IPS-11a (cell line): ENCODE data around the gene TUBA3D.
"Not testable (repeated sequence)": the region's sequence is repeated elsewhere in the genome, so short reads cannot be mapped to it uniquely, and the experiment has no call there.

Experiments
- H3K4me3 ChIP-seq: one replicate; pipeline ENCODE4 v1.5.1; 2013; ENCODE audit warnings: low read depth, low read length, control low read depth

Gene TUBA3D

GRCh38 chr2:131483981-131484820 lies 8.3 kb downstream of the TUBA3D start:
- H3K4me3 ChIP-seq, result not testable (repeated sequence)

GRCh38 chr2:131484906-131485460 lies 9.1 kb downstream of the TUBA3D start:
- not testable (repeated sequence) for H3K4me3 ChIP-seq

GRCh38 chr2:131486201-131486902 lies 10.4 kb downstream of the TUBA3D start:
- not testable (repeated sequence) for H3K4me3 ChIP-seq

GRCh38 chr2:131488306-131489205 lies 12.6 kb downstream of the TUBA3D start:
- no peak overlapping the region for H3K4me3 ChIP-seq

GRCh38 chr2:131490616-131491468 lies 14.9 kb downstream of the TUBA3D start:
- H3K4me3 ChIP-seq, result peak overlapping the region; percentile 17

DNA sequence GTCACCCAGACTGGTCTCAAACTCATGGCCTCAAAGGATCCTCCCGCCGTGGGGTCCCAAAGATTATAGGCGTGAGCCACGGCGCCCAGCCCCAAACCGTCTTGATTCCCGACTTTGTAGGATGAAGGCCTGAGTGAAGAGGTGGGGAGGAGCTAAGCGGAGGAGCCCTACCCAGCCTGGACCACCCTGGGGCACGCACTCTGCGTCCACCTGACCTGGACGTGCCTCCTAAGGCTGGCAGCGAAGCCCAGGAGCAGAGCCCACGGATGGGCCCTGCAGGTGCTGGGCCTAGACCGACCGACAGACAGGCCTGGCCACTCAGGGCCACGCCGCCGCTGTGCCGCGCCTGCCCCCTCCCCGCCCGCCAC lies 15.5 kb downstream of the TUBA3D start:
- H3K4me3 ChIP-seq, result peak overlapping the region; percentile 17

GRCh38 chr2:131492015-131492417 lies 16.1 kb downstream of the TUBA3D start, which contains the start of gene MZT2A:
Gene MZT2A, minus strand, starts transcription at chr2:131492397. Its CDS starts 21 bp downstream, at chr2:131492376.
- H3K4me3 ChIP-seq, result peak within 1 kb of the TSS; percentile 85

- peak overlapping the region; percentile 85 for H3K4me3 ChIP-seq
Measured at GRCh38 chr2:131492418-131493198, 16.7 kb downstream of the TUBA3D start.

- H3K4me3 ChIP-seq, result peak overlapping the region; percentile 85
Measured at GRCh38 chr2:131493199-131493968, 17.5 kb downstream of the TUBA3D start.

DNA sequence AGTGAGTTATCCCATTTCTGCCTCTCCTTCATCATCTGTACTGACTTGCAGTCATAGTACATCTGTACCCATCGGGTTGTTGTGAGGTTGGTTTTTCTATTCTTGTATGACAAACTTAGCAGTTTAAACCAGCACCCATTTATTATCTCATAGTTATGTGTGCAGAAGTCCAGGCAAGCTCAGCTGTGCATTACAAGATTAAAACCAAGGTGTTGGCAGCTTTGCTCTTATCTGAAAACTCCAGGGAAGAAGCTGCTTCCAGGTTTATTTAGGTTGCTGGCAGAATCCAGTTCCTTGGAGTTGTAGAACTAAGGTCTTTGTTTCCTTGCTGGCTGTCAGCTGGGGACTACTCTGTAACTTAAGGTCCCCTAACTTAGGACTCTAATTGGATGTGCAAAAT lies 19.6 kb downstream of the TUBA3D start:
- H3K4me3 ChIP-seq, result not testable (repeated sequence)

GRCh38 chr2:131498321-131498973 lies 22.5 kb downstream of the TUBA3D start:
- not testable (repeated sequence) for H3K4me3 ChIP-seq

DNA sequence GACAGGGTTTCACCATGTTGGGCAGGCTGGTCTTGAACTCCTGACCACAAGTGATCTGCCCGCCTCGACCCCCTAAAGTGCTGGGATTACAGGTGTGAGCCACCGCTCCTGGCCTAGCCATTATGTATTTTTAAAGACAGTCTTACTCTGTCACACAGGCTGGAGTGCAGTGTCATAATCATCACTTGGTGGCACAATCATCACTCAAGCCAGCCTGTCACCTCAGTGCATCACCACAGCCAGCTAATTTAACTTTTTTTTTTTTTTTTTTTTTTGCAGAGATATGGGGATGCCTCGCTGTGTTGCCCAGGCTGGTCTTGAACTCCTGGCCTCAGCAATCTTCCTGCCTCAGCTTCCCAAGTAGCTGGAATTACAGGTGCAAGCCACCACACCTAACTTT lies 27.7 kb downstream of the TUBA3D start:
- H3K4me3 ChIP-seq, result not testable (repeated sequence)

- H3K4me3 ChIP-seq, result not testable (repeated sequence)
Measured at GRCh38 chr2:131504082-131504750, 28.3 kb downstream of the TUBA3D start.

DNA sequence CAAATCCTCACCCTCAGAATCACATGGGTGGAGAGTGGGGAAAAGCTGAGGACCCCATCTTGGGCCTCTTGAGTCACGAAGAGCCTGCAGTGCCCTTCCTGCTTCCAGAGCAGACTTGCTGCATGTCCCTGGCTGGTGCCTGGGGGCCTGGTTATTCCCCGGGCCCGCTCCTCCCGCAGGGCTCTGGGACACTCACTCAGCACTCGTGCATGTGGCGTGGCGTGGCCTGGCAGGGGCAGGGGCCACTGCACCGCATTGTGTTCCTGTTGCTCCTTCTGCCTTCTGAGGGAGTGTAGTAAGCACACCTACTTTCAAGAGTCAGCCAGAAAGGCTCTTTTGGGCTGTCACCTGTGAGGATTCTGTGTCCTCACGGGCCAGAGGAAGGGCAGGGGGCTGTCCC lies 33.7 kb downstream of the TUBA3D start:
- no peak overlapping the region for H3K4me3 ChIP-seq

DNA sequence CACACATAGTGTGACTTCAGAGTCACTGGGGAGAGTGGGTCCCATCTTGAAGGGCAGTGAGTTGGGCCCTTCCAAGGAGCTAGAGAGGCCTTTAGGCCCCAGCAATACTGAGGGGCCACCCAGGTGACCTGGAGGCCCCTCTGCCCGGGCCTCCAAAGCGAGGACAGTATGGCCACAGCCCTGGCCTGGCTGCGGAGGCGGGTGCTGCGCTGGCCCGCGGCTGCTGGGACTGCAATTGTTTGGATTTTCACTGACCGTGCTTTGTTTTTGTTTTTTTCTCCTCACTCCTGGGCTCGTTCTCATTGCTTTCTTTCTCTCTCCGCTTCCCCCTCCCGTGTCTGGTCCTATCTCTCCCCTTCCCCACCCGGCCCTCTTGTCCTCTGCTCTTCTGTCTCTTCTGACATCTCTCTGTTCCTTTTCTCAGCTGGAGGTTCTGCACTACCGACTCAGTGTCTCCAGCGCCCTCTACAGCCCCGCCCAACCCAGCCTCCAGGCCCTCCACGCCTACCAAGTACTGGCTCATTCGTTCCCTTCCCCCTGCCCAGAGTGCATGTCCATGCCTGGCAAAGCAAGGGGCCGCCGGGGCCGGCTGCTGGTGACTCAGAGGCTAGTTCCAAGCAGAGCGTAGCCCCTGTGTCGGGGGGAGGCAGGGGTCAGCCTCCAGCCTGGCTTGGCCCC lies 35.5 kb downstream of the TUBA3D start:
- H3K4me3 ChIP-seq, result not testable (repeated sequence)

DNA sequence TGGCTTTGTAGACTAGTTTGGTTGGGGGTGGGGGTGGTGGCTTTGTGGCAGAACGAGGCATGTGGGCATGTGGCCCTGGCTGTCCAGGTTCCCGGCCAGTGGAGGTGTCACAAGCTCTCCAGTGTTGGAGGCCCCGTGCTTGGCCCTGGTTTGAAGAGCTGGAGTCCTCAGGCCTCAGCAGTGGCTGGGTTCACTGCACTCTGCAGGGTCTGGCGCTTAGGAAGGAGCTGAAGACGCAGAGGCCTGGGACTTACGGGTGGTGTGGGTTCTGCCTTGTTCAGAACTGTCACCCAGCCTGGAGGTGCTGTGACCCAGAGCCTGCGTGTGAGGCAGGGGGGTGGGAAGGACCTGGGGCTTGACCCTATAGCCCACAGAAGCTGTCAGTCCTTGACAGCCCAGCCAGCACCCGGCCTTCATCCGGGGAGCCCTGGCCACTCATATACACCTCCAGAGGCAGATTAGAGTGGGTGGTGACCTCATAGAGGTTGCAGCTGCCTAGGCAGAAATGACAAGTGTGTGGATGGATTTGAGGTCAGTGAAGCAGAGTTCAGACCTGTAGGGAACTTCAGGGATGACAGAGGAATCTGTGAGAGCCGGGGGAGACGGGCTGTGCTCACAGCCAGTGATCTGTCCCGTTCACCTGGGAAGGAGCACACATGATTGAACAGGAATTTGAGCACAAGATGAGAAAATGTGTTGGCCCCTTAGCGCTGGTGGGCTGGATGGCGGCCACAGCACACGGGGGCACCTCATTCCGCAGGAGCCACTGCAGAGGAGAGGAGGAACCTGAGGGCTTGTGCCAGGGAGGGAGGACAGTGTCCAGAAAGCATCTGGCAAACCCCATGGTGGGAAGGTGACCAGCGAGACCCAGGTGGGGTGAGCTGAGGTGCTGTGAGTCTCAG lies 36.3 kb downstream of the TUBA3D start:
- not testable (repeated sequence) for H3K4me3 ChIP-seq
